Pancreas (tissue), 10 donors: ENCODE measurements around the gene ISLR. TPM values are rescaled to one million over a fixed set of nuclear protein-coding genes. Genes with fewer than 3 reads are reported as not detected.

ENCODE experiments used
- ATAC-seq, 4 donors: fragments of 200-7000 bp; cut with Tn5 transposase; one replicate each; pipeline versions ENCODE4 v1.8.0 to v1.9.1; 2020; ENCODE audit warnings: mild to moderate bottlenecking in 4 of 4, moderate library complexity in 4 of 4
- DNase-seq, 6 donors: peaks; one replicate each; pipeline ENCODE4 v3.0.0-alpha.2; 2020
- FAIRE-seq: peaks from 2 replicates; lab custom pipeline; 2012; peaks lifted over from hg19 to GRCh38; lab: Jason Lieb, UNC
- H3K27ac ChIP-seq, 4 donors: fragments of 200-600 bp; sonication (generic); 1 replicate in 3 of 4; 2 replicates in 1 of 4; pipeline versions ENCODE4 v1.5.0 to v1.8.0; 2020
- H3K27me3 ChIP-seq, 4 donors: fragments of 200-600 bp; one replicate each; pipeline ENCODE4 v1.8.0; 2021
- H3K36me3 ChIP-seq, 3 donors: fragments of 200-600 bp; sonication (generic) in 1 of 3; one replicate each; pipeline versions ENCODE4 v1.5.0 to v1.8.0; 2020 to 2021
- H3K4me1 ChIP-seq, 3 donors: fragments of 200-600 bp; one replicate each; pipeline ENCODE4 v1.8.0; 2021
- H3K4me3 ChIP-seq, 4 donors: fragments of 200-600 bp; sonication (generic) in 2 of 4; one replicate each; pipeline versions ENCODE4 v1.5.0 to v1.8.0; 2020 to 2021
- H3K9me3 ChIP-seq, 4 donors: fragments of 200-600 bp; one replicate each; pipeline ENCODE4 v1.8.0; 2021
- CTCF ChIP-seq, 4 donors: fragments of 200-600 bp; sonication (generic) in 3 of 4; IDR thresholded peaks; one replicate each; pipeline versions ENCODE4 v1.5.0 to v1.8.0; 2021; ENCODE audit warnings: antibody characterized with exemption in 4 of 4
- WGBS, 2 donors: extraction: QIAGEN DNeasy Blood & Tissue Kit; methylation state at CpG; one replicate each; pipeline ENCODE4 v1.1.7; 2013; 5-methylcytosine and 5-hydroxymethylcytosine counted together
- intact Hi-C, 3 donors: fragments of 100-400 bp; cut with DNase I; formaldehyde crosslinking; loops; one replicate each; pipeline versions ENCODE4 v1.11.1 to v1.14.2; 2022
- polyA plus RNA-seq, 2 donors: library from polyadenylated mRNA; stranded (reverse); fragments of 200-250 nt; gene quantifications; one replicate each; pipeline ENCODE4 v1.2.3, GENCODE V29; 2013
- total RNA-seq, 6 donors: library from RNA; stranded (reverse); fragmentation: NEBNext Ultra II Directional in 4 of 6; extraction: Animal tissue kit (Norgen Biotek cat#: 25700) in 4 of 6; gene quantifications; one replicate each; pipeline versions ENCODE4 v1.2.1 to v1.2.4, GENCODE V29; 2021 to 2023
- donor health status: healthy with polysubstance abuse.
- donor health status: DM: no; HTN: no; CAD: no; lungs with moderate emphysema.
- donor health status: DM: no; HTN: no; CAD: no.
- donor health status: control.
- donor health status: control.
- donor health status: Bipolar disorder and iron deficiency.
- donor health status: DM: yes; HTN: yes; CAD: no.
- donor health status: DM: no; HTN: no; CAD: no.
- donor health status: DM: no; HTN: no; CAD: no.
- donor health status: DM: yes; HTN: yes; CAD: no.

Gene ISLR
- total and polyA plus RNA-seq, 8 donors: 1.5 to 29.4 (median 3.3) TPM

- WGBS, 2 donors: 69 to 75% methylated on average over 13 of the region's 13 CpGs
- peak overlapping the region in 1 of 4 donors; percentile 46 for H3K27ac ChIP-seq
- intact Hi-C loops: no loop called here
- ATAC-seq (peak in 3 of 4 donors; percentile 37 to 56 (median 45)), FAIRE-seq (no peak), DNase-seq (peak in 1 of 6 donors; percentile 30)
- H3K36me3 ChIP-seq: no peaks in the 10 kb centered on the region
- H3K4me3 ChIP-seq: no peak overlapping the region
- no peak for TF ChIP-seq CTCF (IDR thresholded peaks at IDR 0.05)
- H3K27me3 ChIP-seq: no peaks in the 10 kb centered on the region
- no peaks in the 10 kb centered on the region for H3K9me3 ChIP-seq
- H3K4me1 ChIP-seq: no peaks in the 10 kb centered on the region
Observed at GRCh38 chr15:74172701-74173379, 670 bp upstream of the ISLR start.

GRCh38 chr15:74174219-74174957 lies 878 bp downstream of the ISLR start:
- Histone ChIP-seq H3K4me1 (no peaks in the 10 kb centered on the region), H3K4me3 (no peak overlapping the region), H3K9me3 (no peaks in the 10 kb centered on the region), H3K27me3 (no peaks in the 10 kb centered on the region), H3K36me3 (no peaks in the 10 kb centered on the region), H3K27ac (no peak overlapping the region)
- ATAC-seq (peak in 2 of 4 donors; percentile 19 to 60), DNase-seq (peak in 3 of 6 donors; percentile 41 to 49 (median 41)), FAIRE-seq (no peak)
- WGBS, 2 donors: 67 to 70% methylated on average over 18 to 20 of the region's 20 CpGs
- intact Hi-C loops: no loop called here
- TF ChIP-seq CTCF (IDR thresholded peaks at IDR 0.05): no peak

- Histone ChIP-seq H3K9me3 (no peaks in the 10 kb centered on the region), H3K36me3 (no peaks in the 10 kb centered on the region), H3K4me1 (no peaks in the 10 kb centered on the region), H3K4me3 (no peak overlapping the region), H3K27me3 (no peaks in the 10 kb centered on the region), H3K27ac (no peak overlapping the region)
- no peak for ATAC-seq
- intact Hi-C loops: no loop called here
- FAIRE-seq: no peak
- no peak for TF ChIP-seq CTCF (IDR thresholded peaks at IDR 0.05)
- WGBS, 2 donors: 75 to 79% methylated on average over 14 of the region's 14 CpGs
- DNase-seq: peak in 2 of 6 donors; percentile 33 to 45
Observed at GRCh38 chr15:74174958-74175253, 1.4 kb downstream of the ISLR start.

GRCh38 chr15:74175271-74176191 lies 2.0 kb downstream of the ISLR start:
- Histone ChIP-seq H3K4me3 (no peak overlapping the region), H3K4me1 (no peaks in the 10 kb centered on the region), H3K36me3 (no peaks in the 10 kb centered on the region), H3K27me3 (no peaks in the 10 kb centered on the region), H3K9me3 (no peaks in the 10 kb centered on the region), H3K27ac (no peak overlapping the region)
- no peak for TF ChIP-seq CTCF (IDR thresholded peaks at IDR 0.05)
- DNase-seq: peak in 2 of 6 donors; percentile 49 to 53
- intact Hi-C loops: no loop called here
- no peak for ATAC-seq
- no peak for FAIRE-seq
- WGBS, 2 donors: 79 to 84% methylated on average over 45 of the region's 45 CpGs
